EH (cell line): ENCODE data around the gene TOPAZ1.

Experiments used
- DNase-seq: peaks from one replicate; pipeline ENCODE4 v3.0.0-alpha.2; 2015; ENCODE audit warnings: low read depth

Gene TOPAZ1

DNA sequence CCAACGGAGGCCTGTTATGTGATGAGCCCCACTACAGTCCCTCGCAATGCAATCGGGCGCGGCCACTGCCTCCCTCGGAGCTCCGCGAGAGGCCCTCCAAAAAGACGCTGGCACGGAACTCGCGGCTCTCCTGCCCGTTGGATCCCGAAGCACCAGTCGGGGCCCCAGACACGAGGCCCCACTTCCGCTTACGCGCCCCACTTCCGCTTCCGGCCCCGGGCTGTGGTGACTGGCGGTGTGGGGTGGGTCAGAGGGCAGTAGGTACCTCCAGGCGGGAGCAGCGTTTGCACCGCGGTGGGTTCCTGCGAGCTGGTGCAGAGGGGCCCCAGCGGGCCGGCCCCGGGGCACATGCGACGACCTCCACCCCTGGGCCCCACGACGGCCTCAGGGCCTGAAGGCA is at the start of gene TOPAZ1:
Gene TOPAZ1, plus strand, starts transcription at position 181 of the 400 bp plus-strand sequence. Its CDS starts 168 bp downstream, at position 349.
- DNase-seq = no peak

DNA sequence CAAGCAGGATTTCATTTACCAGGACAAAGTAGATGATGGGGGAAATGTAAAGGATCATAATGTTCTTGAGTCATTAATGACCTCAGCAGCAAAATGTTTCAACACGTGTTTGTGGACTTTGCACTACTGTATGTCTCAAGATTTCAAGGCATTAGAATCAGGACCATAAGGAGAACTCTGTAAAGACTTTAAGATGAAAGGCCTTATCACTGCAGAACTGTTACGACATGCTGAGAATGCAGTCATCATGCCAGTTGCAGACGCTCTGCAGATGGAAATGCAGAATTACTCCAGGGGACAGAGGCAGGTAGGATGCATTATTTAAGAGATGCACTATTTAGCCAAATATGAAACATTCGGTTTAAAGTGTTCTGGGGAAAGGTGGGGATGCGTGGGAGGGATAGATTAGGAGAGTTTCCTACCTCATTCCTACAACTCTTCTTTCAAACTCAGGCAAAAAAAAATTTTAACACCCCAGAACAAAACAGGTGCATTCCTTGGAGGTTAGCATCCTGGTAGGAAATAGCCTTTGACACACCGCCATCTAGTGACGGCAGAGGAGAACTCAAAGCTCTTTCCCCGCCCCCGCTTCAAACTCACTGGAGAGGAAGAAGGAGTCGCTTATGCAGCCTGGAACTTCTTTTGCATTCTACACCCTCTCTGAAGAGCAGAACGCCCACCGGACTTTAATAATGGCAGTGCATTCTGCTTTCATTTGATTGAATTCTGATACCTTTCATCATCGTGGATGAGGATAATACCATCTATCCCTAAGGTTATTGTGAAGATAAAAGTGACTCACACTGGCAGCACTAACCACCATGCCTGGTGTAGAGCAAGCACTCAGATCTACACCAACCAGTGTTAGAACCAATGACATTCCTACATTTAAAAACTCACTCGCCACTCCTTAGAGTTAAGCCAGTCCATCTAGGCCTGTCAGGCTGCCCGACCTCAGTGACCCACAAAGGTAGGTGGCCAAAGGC is 43.1 kb upstream of the TOPAZ1 start:
- peak; percentile 72 for DNase-seq

DNA sequence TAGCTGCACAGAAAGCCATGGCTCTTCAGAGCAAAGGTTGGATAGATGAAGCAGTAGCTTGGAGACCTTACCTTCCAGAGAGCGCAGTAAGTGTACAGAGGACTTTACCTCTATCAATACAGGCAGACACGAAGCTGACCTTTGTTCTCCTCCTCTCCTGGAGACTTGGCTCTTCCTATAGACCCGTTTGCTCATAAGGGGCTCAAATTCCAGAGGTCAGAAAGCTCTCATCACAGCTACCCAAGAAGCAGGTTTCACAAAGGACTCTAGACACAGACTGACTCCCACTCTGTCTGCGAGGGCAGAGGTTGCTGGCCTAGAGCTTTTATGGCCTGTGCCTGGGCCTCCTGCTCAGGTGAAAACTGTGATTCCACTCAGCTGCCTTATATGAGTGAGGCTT is 35.4 kb upstream of the TOPAZ1 start:
- no peak for DNase-seq

DNA sequence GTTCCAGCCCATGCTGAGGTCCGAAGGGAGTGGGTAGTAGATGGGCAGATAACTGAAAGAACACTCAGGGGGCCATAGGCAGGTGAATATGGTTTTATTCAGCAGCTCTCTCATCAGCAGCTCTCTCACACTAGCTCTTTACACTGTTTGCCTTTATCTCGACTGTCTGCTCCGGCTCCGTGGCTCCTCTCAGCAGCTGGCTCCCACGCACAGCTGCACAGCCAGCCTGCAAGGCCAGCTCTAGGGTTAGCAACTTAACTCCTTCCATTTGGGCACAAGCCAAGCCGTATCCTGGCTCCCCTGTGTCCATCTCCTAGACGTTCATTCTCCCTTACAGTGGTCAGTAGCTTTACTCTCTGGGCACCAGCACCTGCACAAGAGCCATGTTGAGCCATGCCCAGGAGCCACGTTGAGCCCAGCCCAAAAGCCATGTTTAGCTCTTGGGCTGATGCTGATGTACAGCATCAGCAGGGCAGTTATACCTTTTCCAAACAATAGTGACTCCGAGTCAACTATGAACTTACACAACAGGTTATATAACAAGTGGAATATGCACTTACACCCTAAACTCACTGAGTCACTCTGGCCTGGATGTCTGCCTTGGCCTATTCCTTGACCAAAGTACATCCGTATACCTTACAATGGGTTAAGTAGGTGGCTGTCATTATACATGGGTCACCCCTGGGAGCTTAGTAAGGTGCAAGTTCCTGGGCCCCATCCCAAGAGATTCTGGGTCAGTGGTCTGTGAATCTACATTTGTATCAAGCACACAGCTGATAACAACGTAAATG is 34.6 kb upstream of the TOPAZ1 start:
- no peak for DNase-seq

DNA sequence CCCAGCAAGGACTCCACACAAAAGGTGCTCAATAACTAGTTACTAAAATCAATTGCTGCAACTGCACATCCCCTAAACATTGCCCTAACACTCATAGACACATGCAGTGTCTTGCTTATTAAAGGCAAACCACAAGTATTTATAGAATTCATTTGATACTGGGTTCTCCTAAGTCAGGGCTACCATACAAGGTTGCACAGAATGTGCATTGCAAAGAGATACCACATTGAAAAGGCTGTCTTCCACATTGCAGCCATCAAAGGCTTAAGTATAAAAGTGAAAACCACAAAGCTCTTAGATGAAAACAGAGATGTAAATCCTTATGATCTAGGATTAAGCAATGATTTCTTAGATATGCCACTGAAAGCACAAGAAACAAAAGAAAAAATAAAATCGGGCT is 33.6 kb upstream of the TOPAZ1 start:
- DNase-seq = peak; percentile 22

DNA sequence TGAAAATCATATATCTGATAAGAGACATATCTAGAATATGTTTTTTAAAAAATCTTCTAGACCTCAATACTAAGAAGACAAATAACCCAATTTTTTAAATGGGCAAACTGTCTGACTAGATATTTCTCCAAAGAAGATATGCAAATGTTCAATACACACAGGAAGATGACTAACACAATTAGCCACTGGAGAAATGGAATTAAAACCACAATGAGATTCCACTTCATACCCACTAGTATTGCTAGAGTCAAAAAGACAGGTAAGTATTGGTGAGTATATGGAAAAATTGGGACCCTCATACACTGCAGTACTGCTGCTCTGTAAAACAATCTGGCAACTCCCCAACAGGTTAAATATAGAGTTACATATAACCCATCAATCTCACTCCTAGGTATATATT is 33.1 kb upstream of the TOPAZ1 start:
- no peak for DNase-seq

DNA sequence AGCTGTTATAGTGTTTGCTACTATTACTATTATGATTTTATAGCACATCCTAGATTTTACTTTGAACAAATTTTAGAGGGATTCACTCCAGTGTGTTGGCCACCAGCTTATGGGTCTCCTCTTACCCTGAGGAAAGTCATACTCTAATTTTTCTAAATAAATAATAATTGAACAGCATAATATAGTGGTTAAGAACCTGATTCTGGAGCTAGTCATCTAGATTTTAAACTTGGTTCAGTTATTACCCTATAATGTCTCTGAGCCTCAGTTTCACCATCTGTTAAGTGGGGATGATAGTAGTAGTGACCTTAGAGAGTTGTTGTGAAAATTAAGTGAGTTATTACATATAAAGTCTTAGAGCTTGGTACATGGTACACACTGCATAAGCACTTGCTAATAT is 30.7 kb upstream of the TOPAZ1 start:
- DNase-seq = no peak

DNA sequence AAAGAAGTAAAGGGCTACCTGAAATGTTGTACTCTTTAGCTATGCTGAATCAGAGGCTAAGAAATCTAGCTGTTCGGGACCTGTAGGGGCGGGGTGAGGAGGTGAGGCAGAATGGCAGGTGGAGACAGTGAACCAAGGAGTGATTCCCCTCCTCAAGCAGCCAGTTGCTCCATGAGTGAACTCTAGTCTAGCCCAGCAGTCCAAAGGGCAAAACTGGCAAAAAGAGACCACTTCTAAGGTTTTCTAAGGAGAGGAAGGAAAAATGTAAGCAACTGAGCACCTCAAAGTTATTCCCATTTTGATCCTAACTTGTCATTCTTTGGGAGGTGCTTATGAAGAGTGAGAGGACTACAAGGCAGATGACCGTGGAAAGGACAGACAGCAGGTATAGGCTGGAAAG is 19.3 kb upstream of the TOPAZ1 start:
- no peak for DNase-seq

DNA sequence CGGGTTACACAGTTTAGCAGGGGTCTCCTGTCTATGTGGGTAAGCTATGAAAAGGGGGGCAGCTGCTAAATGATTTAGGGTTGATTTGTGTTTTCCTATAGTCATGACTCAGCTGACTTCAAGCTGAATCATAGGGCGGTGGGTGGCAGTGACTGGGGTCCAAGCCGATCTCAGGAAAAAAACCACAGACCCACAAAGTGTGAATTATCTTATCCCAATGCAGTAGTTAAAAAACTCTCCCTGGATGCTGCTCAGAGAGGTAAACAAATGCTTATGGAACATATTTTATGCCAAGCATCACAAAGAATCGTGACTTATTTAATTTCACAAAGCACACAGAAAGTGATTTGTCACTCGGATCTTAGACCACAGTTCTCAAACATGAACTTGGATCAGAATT is 18.4 kb upstream of the TOPAZ1 start:
- no peak for DNase-seq

DNA sequence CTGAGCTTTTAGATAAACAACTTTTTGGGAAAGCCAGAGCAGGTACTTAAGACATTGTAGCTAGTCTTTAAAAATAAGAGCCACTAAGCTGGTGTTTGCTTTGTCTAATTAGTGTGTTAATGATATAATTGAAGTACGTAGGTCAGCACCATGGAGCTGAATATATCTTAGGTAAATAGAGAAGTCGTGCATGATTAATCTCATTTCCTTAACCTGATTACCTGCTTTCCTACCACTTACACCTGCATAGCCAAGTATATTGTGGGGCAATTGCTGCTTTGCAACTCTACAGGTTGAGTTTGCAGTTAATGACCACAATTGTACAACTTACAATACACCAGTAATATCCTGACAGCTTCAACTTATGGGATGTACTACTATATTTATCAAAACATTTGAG is 17.6 kb upstream of the TOPAZ1 start:
- no peak for DNase-seq

DNA sequence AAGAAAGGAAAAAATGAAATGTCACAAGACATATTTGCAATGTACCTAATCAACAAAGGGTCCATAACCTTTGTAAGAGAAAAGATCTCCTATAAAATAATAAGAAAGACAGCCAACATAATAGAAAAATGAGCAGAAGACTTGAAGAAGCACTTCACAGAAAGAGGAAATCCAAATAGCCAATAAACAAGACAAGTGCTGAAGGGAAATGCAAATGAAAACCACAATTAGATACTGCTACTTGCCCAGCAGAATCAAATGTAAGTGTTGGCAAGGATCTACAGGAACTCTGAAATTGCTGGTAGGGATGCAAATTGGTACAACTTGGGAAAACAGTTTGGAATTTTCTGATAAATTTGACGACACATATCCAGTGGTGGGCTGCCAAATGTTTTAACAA is 15.1 kb upstream of the TOPAZ1 start:
- no peak for DNase-seq

DNA sequence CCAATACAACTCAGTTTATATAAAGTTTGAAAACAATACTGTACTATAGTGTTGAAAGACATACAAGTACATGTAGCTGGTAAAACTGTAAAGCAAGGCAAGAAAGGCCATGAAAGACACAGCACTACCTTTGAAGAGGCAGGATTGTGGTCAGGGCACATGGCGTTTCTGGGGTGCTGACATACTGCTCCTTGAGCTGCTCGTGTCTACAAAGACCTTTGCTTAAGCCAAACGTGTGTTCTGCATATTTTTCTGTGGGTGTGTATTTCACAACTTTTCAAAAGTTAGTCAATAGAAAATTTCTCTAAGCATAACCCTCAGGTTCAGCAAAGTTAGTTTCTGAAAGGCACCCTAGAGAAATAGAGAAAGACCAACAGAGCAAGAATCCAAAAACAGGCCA is 14.1 kb upstream of the TOPAZ1 start:
- no peak for DNase-seq

DNA sequence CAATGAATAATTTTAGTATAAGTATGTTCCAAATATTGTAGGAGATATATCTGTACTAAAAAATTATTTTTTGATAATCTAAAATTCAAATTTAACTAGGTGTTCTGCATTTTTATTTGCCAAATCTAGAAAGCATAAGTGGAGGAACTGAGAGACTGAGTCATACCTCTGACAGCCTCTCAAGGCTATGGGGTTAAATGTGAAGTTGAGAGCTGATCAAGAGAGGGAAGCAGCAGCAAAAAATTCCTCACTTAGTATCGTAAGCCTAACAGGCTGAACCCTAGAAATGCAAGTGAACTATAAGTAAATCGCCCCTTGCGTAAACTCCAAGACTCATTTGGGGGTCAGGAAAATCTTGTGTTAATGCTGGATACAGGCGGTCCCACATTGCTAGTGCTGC is 12.8 kb upstream of the TOPAZ1 start:
- DNase-seq = no peak

DNA sequence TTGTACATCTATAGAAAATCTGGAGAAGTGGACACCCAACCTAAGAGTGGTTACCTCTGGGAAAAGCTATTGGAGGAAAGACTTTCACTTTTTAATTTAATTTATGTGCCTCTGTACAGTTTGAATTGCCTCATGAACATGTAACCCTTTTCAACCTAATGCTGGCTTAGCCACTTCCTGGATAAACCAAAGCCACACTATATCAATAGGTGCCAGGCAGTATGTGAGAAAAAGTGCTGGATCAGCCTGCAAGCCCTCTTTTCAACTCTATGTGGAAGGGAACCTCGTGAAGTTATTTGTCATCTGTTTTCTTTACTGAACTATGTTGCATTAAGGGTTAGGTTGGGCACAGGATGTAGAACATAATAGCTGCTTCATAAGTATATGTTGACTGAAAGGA is 9.3 kb upstream of the TOPAZ1 start:
- DNase-seq = no peak

DNA sequence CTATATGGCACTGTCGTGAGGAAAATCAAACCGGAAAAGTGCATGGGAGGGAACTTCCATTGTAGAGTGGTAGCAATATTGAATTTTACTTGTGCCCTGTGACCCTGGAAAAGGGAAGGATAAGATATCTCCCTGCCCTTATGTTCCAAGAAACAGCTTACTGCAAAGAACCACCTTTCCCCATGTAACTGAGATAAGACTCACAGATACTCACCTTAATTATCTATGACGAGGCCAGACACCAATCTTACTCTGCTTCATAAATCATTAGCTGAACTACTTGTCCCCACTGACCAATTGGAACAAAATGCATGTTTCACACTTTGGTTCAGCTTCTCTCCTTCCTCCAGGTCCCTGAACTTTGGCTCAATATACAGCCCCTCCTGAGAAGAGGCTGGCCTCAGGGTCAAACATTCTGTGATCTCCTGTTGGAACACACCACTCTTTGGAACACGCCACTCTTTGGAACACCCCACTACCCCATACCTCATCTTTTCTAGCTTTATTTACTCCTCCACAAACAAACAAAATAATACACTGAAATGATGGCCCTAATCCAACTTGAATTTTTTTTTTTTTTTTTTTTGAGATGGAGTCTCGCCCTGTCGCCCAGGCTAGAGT is 6.9 kb upstream of the TOPAZ1 start:
- DNase-seq = no peak

DNA sequence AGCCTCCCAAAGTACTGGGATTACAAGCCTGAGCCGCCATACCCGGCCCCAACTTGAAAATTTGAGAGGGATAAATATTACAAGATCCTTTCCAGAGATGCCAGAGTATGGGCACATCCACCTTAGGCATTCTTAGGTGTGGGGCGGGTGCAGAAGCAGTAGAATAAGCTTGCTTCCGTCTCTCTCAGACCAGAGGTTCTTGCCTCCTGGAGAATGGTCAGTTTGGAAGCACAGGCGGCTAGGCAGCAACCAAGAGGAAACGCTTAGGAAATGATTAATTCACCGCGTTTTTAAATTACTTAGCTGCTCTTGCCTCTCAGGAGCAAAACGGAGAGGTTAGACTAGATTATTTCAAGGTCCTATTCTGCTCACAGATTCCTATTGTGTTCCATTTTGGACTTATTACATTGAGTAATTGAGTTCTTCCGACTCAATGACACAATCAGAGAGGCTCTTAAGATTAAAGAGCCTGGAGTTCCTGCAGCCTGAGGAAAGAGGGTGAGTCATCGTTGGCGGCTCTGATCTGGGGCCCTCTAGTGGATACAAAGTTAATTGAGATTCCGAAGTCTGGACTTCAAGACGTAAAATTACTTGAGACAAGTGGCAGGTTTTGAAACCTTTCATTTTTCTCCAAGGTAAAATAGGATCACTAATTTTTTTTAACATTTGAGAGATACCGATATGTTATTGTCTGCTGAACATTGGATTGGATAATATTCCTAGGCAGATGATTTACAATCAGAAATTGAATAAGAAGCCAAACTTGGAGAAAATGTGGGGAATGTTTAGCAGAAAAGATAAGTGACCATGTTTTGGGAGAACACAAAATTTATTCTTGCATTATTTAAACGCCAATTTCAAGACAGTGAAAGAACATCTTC is 5.8 kb upstream of the TOPAZ1 start:
- peak; percentile 85 for DNase-seq

DNA sequence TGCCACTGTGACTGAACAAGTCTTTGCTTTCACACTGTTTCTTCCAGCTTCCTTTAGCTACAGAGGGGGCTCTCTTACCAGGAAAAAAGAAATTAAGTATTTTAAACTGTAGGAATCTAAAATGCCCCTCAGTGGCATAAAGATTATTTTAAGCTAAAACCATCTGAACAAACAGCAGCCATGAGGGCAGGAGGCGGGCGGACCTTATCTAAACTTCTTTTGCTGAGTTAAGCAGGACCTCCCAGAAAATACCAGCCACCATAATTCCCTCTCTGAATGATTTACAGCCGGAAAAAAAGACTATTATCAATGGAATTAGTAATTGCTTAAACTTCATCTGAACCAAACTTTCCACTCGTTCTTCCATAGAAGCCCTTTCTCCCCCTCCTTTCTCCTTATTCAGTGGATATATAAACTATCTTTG is 5.2 kb upstream of the TOPAZ1 start:
- DNase-seq = no peak

DNA sequence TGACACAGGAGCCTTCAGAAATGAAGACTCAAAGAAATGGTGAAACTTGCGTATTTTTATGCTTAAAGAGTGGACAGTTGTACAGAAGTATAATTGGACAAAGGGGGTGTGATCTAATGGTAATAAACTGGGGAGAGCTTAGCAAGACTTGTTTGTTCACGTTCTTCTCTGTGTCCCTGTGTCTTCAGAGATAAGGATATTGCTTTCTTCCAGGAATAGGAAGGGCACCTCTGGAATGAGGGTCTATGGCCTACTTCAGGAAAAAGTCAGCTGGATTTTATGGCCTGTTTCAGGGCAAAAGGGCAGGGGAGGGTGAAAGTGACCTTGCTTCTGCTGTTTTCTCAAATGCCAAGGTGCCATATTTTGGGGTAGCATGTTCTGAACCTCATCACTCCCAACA is 4.5 kb upstream of the TOPAZ1 start:
- DNase-seq = no peak

DNA sequence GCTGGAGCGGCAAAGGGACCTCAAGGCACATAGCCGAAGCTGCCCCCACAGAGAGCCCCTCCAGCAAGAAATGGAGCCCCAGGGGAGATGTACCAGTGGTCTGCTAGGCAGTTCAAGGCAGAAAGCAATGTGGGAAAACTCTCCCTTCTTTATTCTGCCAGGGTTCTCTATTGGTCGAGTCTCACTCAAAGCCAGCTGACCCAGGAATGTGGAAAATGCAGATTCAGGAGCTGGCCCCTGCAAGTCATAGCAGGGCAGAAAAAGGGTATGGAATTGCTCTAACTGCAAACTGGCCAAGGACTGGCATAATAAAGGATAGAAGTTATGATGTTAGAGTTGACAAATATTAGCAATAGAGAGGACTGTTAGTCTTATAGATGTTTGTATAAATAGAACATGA is 4.0 kb upstream of the TOPAZ1 start:
- no peak for DNase-seq

DNA sequence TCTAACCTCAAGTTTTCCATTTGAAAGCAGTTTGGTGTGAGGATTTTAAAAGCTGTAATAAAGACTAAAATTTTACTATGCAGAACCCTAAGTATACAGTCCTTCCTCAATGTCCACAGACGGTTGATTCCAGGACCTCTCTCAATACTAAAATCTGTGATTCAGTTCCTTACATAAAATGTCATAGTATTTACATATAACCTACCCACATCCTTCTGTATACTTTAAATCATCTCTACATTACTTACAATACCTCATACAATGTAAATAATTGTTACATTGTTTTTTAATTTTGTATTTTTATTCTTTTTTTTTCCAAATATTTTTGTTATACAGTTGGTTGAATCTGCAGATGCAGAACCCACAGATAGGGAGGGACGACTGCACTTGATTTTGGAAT is 2.8 kb upstream of the TOPAZ1 start:
- no peak for DNase-seq

DNA sequence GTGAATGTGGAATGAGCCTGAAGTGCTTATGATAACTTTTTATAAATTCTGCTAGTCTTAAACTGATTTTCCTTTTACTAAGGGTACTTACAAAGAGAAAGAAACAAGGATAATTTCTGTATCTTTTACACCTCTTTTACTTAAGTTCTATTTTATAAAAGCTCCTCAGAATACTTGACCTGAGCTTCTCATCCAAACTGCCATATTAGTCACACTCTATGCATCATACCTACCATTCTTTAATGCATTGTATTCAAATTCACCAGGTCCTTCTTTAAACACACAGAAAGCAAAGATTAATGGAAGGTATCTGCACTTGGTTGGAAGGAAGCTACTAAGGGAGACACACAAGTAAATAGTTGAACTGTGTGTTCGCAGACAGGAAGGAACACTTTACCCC is 1.6 kb upstream of the TOPAZ1 start:
- DNase-seq = no peak

DNA sequence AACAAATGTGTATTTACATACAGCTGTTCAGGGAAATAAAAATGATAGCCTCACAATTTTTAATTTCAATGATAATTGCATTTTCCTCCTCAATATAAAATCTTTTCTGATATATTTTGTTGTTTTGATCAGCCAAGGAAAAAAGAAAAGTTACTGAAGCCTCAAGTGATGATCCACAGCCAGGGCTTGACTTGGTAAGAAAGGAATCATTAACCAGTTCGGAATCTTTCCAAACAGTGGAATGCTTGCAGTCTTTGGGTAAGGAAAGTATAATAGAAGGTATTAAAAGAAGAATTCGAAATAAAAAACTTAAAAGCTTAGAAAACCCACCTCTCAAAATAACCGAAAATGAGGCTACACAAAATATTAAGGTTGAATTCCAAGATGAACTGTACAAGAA is 1.0 kb downstream of the TOPAZ1 start:
- no peak for DNase-seq
